ENCODE data around the gene MYH9.

DNA sequence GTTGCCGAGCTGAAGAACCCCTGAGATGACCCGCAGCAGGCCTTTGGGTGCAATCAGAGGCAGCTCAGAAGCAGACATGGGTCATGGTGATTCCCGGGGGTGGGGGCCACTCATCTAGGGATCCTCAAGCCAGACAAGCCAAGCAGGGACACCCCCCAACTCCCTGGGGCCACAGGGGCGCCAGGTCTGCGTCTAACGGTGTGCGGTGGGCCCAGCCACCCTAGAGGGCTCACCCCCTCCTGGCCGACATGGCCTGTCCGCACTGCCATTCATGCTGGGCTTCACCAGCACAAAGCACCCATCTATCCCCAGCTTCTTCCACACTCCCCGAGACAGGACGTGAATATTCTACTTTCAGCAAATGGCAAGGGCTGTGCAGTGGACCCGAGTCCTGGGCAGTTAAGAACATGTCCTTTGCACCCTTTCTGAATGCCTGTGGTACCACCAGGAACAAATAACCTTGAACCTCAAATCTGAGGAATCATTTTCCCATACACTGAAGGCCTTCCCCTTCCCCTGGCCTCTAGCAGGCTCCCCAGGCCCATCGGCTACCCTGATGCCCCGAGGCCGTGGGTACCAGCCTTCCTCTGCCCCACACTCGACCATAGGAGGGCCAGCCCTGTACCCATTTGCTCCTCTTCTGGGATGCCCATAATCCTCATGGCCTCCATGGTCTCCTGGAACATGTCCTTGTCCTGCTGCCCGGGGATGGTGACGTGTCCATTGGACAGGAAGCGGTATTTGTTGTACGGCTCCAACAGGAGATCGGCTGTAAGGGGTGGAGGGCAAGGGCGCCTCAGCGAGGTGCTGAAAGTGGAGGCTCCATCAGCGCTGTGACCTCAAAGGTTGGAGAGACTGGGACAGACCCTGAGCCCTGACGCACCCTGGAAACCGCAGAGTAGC, 67.9 kb downstream of the MYH9 start:
- TF ChIP-seq ZNF560 (tag by site-specific recombination; IDR thresholded peaks at IDR 0.05; ENCODE audit: borderline replicate concordance), result no peak
- no peak for TF ChIP-seq REST (tag by site-specific recombination; IDR thresholded peaks at IDR 0.05)
- TF ChIP-seq, protein P1, sequence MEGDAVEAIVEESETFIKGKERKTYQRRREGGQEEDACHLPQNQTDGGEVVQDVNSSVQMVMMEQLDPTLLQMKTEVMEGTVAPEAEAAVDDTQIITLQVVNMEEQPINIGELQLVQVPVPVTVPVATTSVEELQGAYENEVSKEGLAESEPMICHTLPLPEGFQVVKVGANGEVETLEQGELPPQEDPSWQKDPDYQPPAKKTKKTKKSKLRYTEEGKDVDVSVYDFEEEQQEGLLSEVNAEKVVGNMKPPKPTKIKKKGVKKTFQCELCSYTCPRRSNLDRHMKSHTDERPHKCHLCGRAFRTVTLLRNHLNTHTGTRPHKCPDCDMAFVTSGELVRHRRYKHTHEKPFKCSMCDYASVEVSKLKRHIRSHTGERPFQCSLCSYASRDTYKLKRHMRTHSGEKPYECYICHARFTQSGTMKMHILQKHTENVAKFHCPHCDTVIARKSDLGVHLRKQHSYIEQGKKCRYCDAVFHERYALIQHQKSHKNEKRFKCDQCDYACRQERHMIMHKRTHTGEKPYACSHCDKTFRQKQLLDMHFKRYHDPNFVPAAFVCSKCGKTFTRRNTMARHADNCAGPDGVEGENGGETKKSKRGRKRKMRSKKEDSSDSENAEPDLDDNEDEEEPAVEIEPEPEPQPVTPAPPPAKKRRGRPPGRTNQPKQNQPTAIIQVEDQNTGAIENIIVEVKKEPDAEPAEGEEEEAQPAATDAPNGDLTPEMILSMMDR (tag by site-specific recombination; IDR thresholded peaks at IDR 0.05), result no peak
- TF ChIP-seq ZNF561 (tag by site-specific recombination; IDR thresholded peaks at IDR 0.05; ENCODE audit: borderline replicate concordance), result no peak

Data from HEK293 (cell line).